Measurements from ENCODE around the gene DCAF10. TPM values are rescaled to one million over a fixed set of nuclear protein-coding genes. Genes with fewer than 3 reads are reported as not detected.

DCAF10 gene
- total RNA-seq, 1 donor from 2014 or later: 20.7 TPM

- TF ChIP-seq, protein P1, sequence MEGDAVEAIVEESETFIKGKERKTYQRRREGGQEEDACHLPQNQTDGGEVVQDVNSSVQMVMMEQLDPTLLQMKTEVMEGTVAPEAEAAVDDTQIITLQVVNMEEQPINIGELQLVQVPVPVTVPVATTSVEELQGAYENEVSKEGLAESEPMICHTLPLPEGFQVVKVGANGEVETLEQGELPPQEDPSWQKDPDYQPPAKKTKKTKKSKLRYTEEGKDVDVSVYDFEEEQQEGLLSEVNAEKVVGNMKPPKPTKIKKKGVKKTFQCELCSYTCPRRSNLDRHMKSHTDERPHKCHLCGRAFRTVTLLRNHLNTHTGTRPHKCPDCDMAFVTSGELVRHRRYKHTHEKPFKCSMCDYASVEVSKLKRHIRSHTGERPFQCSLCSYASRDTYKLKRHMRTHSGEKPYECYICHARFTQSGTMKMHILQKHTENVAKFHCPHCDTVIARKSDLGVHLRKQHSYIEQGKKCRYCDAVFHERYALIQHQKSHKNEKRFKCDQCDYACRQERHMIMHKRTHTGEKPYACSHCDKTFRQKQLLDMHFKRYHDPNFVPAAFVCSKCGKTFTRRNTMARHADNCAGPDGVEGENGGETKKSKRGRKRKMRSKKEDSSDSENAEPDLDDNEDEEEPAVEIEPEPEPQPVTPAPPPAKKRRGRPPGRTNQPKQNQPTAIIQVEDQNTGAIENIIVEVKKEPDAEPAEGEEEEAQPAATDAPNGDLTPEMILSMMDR (IDR thresholded peaks at IDR 0.05; ENCODE audit: insufficient read depth, low read length, poor library complexity, severe bottlenecking): no peak
- Histone ChIP-seq H3K36me3 (ENCODE audit: control insufficient read depth, insufficient read depth, low read length) (peaks cover 2% of the 10 kb centered on the region), H3K4me3 (ENCODE audit: low read depth, low read length) (no peak overlapping the region), H3K27me3 (ENCODE audit: control insufficient read depth, insufficient read depth, low read length) (no peaks in the 10 kb centered on the region)
- no peak for DNase-seq (ENCODE audit: low read depth)
These were observed 116.1 kb downstream of the DCAF10 start for GRCh38 chr9:37916471-37917312.

Other genes with a start within 250 kb of the DCAF10 start
- 13.2 and 16.9 TPM in 2 replicates for gene FBXO10, start 224.4 kb upstream of the DCAF10 start, total RNA-seq
- 111 and 127 TPM in 2 replicates for gene TOMM5, start 208.2 kb upstream of the DCAF10 start, total RNA-seq
- gene FRMPD1, start 149.8 kb upstream of the DCAF10 start, total RNA-seq: 0.04 TPM in 1 of 2 replicates, not detected in the other
- gene TRMT10B, start 47.0 kb upstream of the DCAF10 start, total RNA-seq: 3.5 and 4.2 TPM in 2 replicates
- gene EXOSC3, start 15.7 kb upstream of the DCAF10 start, total RNA-seq: 27.6 and 50.4 TPM in 2 replicates
- 36.8 and 53.5 TPM in 2 replicates for gene SLC25A51, start 103.3 kb downstream of the DCAF10 start, total RNA-seq